Spinal cord (tissue), 10 donors: ENCODE results near the gene NHERF2. TPM values are rescaled to one million over a fixed set of nuclear protein-coding genes. Genes with fewer than 3 reads are reported as not detected.
A peak's percentile ranks its signal among the peaks of the same experiment; 100 is the strongest.

Source experiments
- DNase-seq, 6 donors: peaks; one replicate each; pipeline versions ENCODE4 v3.0.0 to v3.0.0-alpha.2; 2013 to 2015; ENCODE audit warnings: low spot score in 6 of 6, low read depth in 4 of 6
- H3K27ac ChIP-seq: one replicate; pipeline ENCODE4 v1.5.1; 2013; ENCODE audit warnings: low read depth, low read length, control low read depth
- H3K27me3 ChIP-seq: one replicate; pipeline ENCODE4 v1.6.1; 2013; ENCODE audit warnings: low read length; ENCODE audit not compliant: control insufficient read depth, insufficient read depth
- H3K36me3 ChIP-seq: one replicate; pipeline ENCODE4 v1.6.1; 2013; ENCODE audit warnings: low read length; ENCODE audit not compliant: control insufficient read depth, insufficient read depth
- H3K4me1 ChIP-seq: one replicate; pipeline ENCODE4 v1.6.1; 2013; ENCODE audit warnings: low read length; ENCODE audit not compliant: control insufficient read depth, insufficient read depth
- H3K4me3 ChIP-seq: one replicate; pipeline ENCODE4 v1.5.1; 2013; ENCODE audit warnings: low read depth, low read length, control low read depth
- H3K9me3 ChIP-seq: one replicate; pipeline ENCODE4 v1.6.1; 2013; ENCODE audit warnings: low read length; ENCODE audit not compliant: control insufficient read depth, insufficient read depth
- WGBS: methylation state at CpG from one replicate; pipeline ENCODE4 v1.1.5; 2013; ENCODE audit warnings: missing lambda C conversion rate; ENCODE audit not compliant: insufficient coverage; 5-methylcytosine and 5-hydroxymethylcytosine counted together
- polyA plus RNA-seq, 2 donors: library from polyadenylated mRNA; unstranded; fragments of 120-200 nt; gene quantifications; one replicate each; pipeline ENCODE4 v1.2.1, GENCODE V29; 2013; ENCODE audit not compliant: insufficient read length in 2 of 2
- total RNA-seq, 2 donors: library from RNA; depleted of rRNA in 1 of 2; stranded (reverse); fragments of 120-200 nt in 1 of 2; fragments of >200 nt in 1 of 2; gene quantifications; one replicate each; pipeline versions ENCODE4 v1.2.3 to v1.2.4, GENCODE V29; 2013 to 2014
- donor health status: healthy.

The NHERF2 gene
- total and polyA plus RNA-seq, 4 donors: 25.6 to 95.7 (median 67.8) TPM

DNA sequence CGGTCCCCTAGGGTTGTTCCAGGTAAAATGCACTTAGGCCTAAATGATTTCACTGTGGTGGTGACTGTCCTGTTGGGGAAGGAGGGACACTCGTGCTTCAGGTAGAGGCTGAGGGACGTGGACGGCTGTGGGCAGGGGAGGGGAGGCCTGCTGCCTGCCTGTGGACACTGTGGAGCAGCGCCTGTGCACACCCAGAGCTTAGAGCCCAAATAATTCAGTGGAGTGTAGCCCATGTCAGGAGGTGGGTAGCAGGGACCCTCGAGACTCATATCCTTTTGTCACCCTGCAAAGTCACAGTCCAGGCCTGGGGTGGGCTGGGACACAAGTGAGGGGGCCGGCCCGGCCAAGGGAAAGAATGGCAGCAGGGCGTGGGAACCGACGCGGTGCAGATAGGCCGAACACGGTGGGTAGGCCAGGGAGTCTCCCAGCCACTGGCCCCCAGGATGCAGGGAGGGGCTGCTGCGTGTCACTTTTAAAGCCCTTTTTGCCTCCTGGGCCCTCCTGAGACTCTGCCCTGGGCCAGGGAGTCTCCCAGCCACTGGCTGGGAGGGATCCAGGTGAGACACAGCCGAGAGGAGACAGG, 733 bp upstream of the NHERF2 start:
- Histone ChIP-seq H3K27me3 (peaks cover 11% of the 10 kb centered on the region), H3K36me3 (peaks cover 25% of the 10 kb centered on the region), H3K27ac (no peak overlapping the region), H3K9me3 (no peaks in the 10 kb centered on the region), H3K4me3 (no peak overlapping the region), H3K4me1 (peaks cover 46% of the 10 kb centered on the region)
- 77% methylated on average over 15 of the region's 16 CpGs for WGBS
- no peak for DNase-seq

DNA sequence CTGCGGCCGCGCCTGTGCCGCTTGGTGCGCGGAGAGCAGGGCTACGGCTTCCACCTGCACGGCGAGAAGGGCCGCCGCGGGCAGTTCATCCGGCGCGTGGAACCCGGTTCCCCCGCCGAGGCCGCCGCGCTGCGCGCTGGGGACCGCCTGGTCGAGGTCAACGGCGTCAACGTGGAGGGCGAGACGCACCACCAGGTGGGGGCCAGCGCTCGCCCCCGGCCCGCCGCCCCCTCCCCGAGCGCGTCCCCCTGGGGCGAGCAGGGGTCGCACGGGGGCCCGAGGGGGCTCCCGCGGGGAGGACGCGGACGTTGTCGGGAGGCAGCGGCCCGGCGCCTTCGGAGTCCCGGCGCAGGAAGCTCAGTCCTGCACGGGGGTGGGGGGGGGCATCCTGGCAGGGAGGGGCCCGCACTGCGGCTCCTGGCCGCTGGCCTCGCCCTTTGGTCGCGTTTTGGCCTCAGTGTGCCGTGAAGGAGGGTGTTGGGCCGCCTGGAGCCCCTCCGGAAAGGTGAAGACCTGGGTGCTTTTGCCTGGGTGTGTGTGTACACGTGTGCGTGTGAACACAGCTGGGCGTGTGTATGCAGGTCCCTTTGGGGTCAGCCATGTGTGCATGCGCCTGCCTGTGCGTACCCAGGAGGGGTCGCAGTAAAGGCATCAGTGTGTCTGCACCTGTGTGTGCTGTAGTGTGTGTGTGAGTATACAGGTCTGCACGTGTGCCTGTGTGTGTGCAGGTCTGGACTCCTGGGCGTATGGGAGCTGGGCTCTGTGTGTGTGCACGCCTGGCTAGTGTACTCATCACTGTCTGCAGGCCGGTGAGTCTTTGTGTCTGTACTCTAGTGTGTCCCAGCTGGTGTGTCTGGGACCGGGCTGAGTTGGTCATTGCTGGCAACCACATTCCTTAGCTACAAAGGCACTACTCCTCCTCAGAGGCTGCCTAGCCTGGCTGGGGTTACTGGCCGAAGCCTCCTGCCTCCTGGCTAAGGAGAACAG, 615 bp downstream of the NHERF2 start:
- 7% methylated on average over 75 of the region's 76 CpGs for WGBS
- H3K4me1 ChIP-seq: peaks cover 52% of the 10 kb centered on the region
- peaks cover 2% of the 10 kb centered on the region for H3K27me3 ChIP-seq
- peaks cover 34% of the 10 kb centered on the region for H3K36me3 ChIP-seq
- no peak overlapping the region for H3K27ac ChIP-seq
- H3K4me3 ChIP-seq: peak overlapping the region; percentile 41
- peak in 1 of 6 donors; percentile 50 for DNase-seq
- H3K9me3 ChIP-seq: no peaks in the 10 kb centered on the region

DNA sequence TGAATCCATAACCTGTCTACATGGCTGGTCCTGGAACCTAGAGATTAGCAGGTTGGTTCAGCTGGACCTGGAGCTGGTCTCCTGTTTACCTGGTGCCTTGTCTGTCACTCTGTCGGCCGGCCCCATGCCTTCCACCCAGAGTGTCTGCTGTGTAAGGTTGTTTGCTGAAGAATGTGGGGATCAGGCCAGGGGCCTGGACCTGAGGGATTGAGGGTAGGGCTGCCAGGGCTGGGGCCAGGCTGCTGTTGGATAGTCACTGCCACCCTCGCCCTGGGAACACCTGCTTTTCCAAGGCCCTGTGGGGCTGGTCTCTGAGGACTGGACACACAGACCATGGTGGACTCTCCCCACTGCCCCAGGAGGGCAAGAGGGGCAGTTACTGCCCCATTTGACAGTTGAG, 1.4 kb downstream of the NHERF2 start:
- Histone ChIP-seq H3K36me3 (peaks cover 43% of the 10 kb centered on the region), H3K4me1 (peaks cover 53% of the 10 kb centered on the region), H3K27me3 (peaks cover 2% of the 10 kb centered on the region), H3K9me3 (no peaks in the 10 kb centered on the region), H3K27ac (no peak overlapping the region), H3K4me3 (no peak overlapping the region)
- 82% methylated on average over 1 of the region's 3 CpGs for WGBS
- no peak for DNase-seq

DNA sequence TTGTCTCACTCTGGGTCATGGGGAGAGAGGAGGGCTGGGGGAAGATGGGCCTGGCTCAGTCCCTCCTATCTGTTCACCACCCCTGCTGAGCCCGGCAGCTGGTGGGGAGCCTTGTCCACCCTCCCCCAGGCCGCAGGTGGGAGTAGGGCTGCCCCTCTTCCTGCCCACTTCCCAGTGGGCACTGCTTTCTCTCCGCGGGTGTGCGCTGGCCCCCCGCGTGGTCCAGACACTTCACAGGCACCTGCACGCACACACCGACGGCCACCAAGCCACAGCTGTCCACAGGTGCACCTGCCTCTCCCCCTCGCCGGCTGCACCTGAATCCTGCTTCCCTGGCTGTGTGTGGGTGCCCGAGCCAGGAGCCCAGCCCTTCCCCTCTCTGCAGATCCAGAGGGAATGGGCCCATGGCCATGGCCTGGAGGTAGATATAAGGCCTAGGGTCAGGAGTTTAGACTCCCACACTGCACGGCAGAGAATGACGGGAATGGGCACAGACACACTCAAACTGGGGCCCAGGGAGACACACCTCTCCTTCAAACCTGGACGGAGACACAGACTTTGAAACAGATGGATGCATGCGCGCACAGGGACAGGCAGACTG, 2.0 kb downstream of the NHERF2 start:
- H3K36me3 ChIP-seq: peaks cover 48% of the 10 kb centered on the region
- H3K27ac ChIP-seq: no peak overlapping the region
- DNase-seq: no peak
- H3K9me3 ChIP-seq: no peaks in the 10 kb centered on the region
- peaks cover 54% of the 10 kb centered on the region for H3K4me1 ChIP-seq
- peaks cover 2% of the 10 kb centered on the region for H3K27me3 ChIP-seq
- 96% methylated on average over 18 of the region's 18 CpGs for WGBS
- H3K4me3 ChIP-seq: no peak overlapping the region

DNA sequence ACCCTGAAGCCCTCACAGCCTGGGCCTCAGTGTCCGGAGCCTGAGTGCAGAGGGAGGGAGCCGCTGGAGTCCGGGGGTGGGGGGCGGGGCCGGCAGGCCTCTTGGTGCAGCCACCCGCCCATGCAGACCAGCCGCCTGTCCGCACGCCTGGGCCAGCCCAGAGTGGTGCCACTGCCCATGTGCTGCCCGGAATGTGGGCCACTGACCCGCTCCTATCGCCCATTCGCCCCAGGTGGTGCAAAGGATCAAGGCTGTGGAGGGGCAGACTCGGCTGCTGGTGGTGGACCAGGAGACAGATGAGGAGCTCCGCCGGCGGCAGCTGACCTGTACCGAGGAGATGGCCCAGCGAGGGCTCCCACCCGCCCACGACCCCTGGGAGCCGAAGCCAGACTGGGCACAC, 2.6 kb downstream of the NHERF2 start:
- H3K27ac ChIP-seq: no peak overlapping the region
- peaks cover 53% of the 10 kb centered on the region for H3K4me1 ChIP-seq
- H3K27me3 ChIP-seq: peaks cover 2% of the 10 kb centered on the region
- no peak for DNase-seq
- peaks cover 53% of the 10 kb centered on the region for H3K36me3 ChIP-seq
- WGBS: 87% methylated on average over 22 of the region's 22 CpGs
- no peak overlapping the region for H3K4me3 ChIP-seq
- H3K9me3 ChIP-seq: no peaks in the 10 kb centered on the region

DNA sequence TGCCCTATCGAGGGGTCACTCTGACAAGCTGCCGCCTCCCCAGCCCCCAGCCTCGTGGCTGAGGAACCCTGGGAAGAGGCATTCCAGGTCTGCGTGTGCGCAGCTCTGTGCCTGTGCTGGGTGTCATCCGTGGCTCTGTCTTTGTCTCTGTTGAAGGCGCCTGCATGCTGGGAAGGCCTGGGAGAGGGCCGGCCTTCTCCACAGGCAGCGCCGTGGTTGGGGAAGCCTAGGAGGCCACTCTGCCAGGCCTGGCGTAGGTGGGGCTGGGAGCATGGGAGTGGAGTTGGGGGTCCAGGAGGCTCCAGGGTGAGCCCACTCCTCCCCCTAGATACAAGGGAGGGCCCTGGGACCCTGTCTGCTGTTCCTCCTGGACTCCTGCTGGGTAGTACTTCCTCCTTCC, 3.3 kb downstream of the NHERF2 start:
- 73% methylated on average over 8 of the region's 11 CpGs for WGBS
- DNase-seq: no peak
- Histone ChIP-seq H3K4me1 (peaks cover 59% of the 10 kb centered on the region), H3K4me3 (no peak overlapping the region), H3K27ac (no peak overlapping the region), H3K9me3 (no peaks in the 10 kb centered on the region), H3K36me3 (peaks cover 59% of the 10 kb centered on the region), H3K27me3 (peaks cover 2% of the 10 kb centered on the region)

DNA sequence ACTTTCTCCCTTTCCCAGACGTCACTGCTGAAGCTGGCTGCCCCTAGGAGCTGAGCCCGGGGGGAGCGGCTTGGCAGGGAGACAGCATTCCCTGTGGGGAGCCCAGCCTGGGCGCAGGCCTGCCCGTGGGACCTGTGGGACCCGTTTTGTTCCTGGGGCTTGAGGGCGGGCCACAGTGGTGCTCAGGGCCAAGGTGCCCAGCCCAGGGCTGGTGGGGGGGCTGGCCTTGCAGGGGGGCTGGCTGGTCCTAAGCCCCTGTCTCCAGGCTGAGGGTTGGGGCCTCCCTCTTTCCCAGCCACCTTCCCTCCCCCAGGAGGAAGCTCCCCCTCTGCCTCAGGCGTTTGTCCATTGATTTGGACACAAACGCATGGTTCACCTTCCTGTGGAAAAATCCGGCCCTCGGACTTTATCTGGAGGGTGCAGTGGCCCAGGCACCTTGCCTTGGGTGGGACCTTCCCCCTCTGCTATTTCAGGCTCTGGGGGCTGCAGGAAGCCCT, 4.4 kb downstream of the NHERF2 start:
- Histone ChIP-seq H3K27me3 (peaks cover 2% of the 10 kb centered on the region), H3K36me3 (peaks cover 67% of the 10 kb centered on the region), H3K4me3 (no peak overlapping the region), H3K4me1 (peaks cover 64% of the 10 kb centered on the region), H3K9me3 (no peaks in the 10 kb centered on the region), H3K27ac (peak overlapping the region; percentile 10)
- no peak for DNase-seq
- 91% methylated on average over 8 of the region's 11 CpGs for whole genome bisulfite sequencing

DNA sequence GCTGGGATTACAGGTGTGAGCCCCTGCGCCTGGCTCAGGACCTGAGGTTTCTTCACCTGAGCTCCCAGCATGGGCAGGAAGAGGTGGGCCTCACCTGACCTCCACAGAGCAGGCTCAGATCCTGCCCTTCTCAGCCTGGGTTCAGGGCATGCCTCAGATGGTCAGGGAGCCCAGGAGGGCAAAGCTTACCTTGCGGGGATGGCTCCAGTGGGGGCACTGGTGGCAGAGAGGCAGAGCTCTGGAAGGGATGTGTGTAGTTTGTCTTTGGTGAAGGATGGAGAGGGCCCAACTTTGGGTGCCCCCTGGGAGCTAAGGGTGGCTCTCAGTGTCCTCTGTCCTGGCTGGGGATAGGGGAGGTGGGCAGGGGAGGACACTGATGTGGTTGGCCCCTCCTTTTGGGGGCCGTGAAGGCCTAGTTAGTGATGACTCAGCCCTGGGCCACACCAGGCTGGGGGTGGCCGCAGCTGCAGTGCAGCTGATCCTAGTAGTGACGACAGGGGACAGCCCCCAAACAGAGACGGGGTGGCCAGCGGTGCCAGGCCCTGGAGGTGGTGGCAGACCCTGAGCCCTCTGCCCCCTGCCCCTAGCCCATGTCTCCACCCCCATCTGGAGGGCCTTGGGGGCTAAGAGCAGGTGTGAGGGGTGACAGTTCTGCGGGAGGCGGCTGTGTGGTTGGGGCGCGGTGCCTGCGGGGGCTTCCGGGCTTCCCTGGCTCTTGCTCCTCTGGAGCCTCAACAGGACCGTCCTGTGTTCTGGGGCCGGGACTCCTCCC, 5.8 kb downstream of the NHERF2 start:
- WGBS: 86% methylated on average over 13 of the region's 15 CpGs
- no peaks in the 10 kb centered on the region for H3K9me3 ChIP-seq
- peak overlapping the region; percentile 94 for H3K27ac ChIP-seq
- peaks cover under 1% of the 10 kb centered on the region for H3K27me3 ChIP-seq
- H3K4me1 ChIP-seq: peaks cover 70% of the 10 kb centered on the region
- no peak overlapping the region for H3K4me3 ChIP-seq
- DNase-seq: no peak
- peaks cover 81% of the 10 kb centered on the region for H3K36me3 ChIP-seq
